Esophagus muscularis mucosa (tissue), 3 donors: Measurements from ENCODE around the gene SIGLEC12.

Source experiments
- POLR2AphosphoS5 ChIP-seq, 2 donors: sonication (generic); formaldehyde crosslinking; IDR thresholded peaks; one replicate each; pipeline ENCODE4 v1.6.1; 2017; ENCODE audit warnings: antibody characterized with exemption in 2 of 2
- TF ChIP-seq, protein P1 (sequence below), 3 experiments: fragments of 200-600 bp in 2 of 3; fragments of 450-650 bp in 1 of 3; sonication (generic) in 2 of 3; IDR thresholded peaks; one replicate each; pipeline ENCODE4 v1.5.1; 2017 to 2019; ENCODE audit warnings: antibody characterized with exemption in 3 of 3, mild to moderate bottlenecking in 2 of 3, moderate library complexity in 1 of 3

DNA sequence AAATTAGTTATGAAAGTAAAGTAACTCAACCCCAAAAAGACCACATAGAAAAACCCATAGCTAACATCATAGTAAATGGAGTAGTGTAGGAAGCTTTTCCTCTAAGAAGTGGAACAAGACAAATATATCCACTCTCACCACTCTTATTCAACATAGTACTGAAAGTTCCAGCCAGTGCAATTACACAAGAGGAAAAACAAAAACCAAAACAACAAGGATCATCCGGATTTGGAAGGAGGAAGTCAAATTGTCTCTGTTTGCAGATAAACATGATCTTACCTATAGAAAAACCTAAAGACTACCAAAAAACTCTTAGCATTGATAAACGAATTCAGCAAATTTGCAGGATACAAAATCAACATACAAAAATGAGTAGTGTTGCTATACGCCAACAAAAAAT is 34.9 kb downstream of the SIGLEC12 start:
- TF ChIP-seq, protein P1, sequence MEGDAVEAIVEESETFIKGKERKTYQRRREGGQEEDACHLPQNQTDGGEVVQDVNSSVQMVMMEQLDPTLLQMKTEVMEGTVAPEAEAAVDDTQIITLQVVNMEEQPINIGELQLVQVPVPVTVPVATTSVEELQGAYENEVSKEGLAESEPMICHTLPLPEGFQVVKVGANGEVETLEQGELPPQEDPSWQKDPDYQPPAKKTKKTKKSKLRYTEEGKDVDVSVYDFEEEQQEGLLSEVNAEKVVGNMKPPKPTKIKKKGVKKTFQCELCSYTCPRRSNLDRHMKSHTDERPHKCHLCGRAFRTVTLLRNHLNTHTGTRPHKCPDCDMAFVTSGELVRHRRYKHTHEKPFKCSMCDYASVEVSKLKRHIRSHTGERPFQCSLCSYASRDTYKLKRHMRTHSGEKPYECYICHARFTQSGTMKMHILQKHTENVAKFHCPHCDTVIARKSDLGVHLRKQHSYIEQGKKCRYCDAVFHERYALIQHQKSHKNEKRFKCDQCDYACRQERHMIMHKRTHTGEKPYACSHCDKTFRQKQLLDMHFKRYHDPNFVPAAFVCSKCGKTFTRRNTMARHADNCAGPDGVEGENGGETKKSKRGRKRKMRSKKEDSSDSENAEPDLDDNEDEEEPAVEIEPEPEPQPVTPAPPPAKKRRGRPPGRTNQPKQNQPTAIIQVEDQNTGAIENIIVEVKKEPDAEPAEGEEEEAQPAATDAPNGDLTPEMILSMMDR (IDR thresholded peaks at IDR 0.05) = no peak
- no peak for TF ChIP-seq POLR2AphosphoS5 (IDR thresholded peaks at IDR 0.05)
